ENCODE data around the gene TULP1. TPM values are rescaled to one million over a fixed set of nuclear protein-coding genes. Genes with fewer than 3 reads are reported as not detected.

Gene TULP1
- total RNA-seq, 2 donors from 2014 or later, result 0.27 TPM; not detected in 1

DNA sequence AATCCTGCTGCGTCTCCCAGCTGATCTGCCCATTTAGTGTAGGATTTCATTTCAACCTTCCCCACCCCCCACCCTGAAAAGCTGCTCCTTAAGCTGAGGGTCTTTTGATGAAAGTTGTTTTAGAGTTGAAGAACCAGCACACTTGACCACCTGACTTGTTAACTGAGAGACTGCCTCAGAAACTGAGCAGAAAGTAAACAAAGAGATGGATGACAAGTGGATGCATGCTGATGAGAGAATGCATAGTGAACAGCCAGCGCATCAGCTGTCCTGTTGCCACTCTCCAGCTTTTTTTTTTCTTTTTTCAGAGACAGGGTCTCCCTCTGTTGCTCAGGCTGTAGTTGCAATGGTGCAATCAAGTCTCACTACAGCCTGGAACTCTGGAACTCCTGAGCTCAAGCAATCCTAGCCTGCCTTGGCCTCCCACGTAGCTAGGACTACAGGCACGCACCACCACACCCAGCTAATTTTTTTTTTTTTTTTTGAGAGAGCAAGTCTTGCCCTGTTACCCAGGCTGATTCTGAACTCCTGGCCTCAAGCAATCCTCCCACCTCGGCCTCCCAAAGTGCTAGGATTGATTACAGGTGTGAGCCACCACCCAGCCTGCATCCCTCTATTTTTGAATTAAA lies 35.0 kb downstream of the TULP1 start:
- Histone ChIP-seq H3K4me1 (replicated peaks) (no peaks in the 10 kb centered on the region), H3K36me3 (peaks cover 0 to 8% of the 10 kb centered on the region in 2 donors), H3K4me3 (no peak overlapping the region), H3K27ac (no peak overlapping the region), H3K9me3 (no peaks in the 10 kb centered on the region), H3K27me3 (replicated peaks; ENCODE audit: insufficient read depth) (no peaks in the 10 kb centered on the region)
- TF ChIP-seq POLR2AphosphoS5 (IDR thresholded peaks at IDR 0.05), result no peak
- no peak for TF ChIP-seq POLR2A (IDR thresholded peaks at IDR 0.05)
- no peak for DNase-seq (ENCODE audit: low spot score)
- 72% methylated on average over 5 of the region's 5 CpGs for WGBS
- intact Hi-C loops (cut with DNase I), result no loop called here

DNA sequence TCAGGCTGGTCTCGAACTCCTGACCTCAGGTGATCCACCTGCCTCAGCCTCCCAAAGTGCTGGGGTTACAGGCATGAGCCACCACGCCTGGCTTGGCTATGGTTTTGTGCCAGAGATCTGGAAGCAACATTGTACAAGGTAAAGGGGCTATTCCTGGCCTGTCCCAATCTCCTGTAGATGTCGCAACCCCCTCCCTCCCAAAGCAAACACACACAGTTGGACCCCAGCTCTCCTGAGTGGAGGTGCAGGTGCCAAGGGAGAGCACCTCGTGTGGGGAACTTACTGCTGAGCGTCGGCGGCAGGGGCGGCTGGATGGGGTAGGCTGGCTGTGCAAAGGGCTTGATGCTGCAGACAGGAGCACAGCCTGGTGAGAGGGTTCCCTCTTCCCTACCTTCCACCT lies 35.7 kb downstream of the TULP1 start:
- intact Hi-C loops (cut with DNase I), result no loop called here

GRCh38 chr6:35476004-35476403 lies 36.7 kb downstream of the TULP1 start:
- WGBS, result 77% methylated on average over 14 of the region's 14 CpGs
- TF ChIP-seq, protein P1, sequence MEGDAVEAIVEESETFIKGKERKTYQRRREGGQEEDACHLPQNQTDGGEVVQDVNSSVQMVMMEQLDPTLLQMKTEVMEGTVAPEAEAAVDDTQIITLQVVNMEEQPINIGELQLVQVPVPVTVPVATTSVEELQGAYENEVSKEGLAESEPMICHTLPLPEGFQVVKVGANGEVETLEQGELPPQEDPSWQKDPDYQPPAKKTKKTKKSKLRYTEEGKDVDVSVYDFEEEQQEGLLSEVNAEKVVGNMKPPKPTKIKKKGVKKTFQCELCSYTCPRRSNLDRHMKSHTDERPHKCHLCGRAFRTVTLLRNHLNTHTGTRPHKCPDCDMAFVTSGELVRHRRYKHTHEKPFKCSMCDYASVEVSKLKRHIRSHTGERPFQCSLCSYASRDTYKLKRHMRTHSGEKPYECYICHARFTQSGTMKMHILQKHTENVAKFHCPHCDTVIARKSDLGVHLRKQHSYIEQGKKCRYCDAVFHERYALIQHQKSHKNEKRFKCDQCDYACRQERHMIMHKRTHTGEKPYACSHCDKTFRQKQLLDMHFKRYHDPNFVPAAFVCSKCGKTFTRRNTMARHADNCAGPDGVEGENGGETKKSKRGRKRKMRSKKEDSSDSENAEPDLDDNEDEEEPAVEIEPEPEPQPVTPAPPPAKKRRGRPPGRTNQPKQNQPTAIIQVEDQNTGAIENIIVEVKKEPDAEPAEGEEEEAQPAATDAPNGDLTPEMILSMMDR (IDR thresholded peaks at IDR 0.05), result no peak
- TF ChIP-seq POLR2AphosphoS5 (IDR thresholded peaks at IDR 0.05) (no peak), POLR2A (IDR thresholded peaks at IDR 0.05) (no peak)

More for the DNA sequence above, 35.7 kb downstream of the TULP1 start:
- peaks cover 0 to 6% of the 10 kb centered on the region in 2 donors for H3K36me3 ChIP-seq
- no peak overlapping the region for H3K27ac ChIP-seq
- DNase-seq (ENCODE audit: low spot score), result no peak
- H3K4me1 ChIP-seq (replicated peaks), result no peaks in the 10 kb centered on the region
- no peak for TF ChIP-seq POLR2AphosphoS5 (IDR thresholded peaks at IDR 0.05)
- TF ChIP-seq, protein P1 (IDR thresholded peaks at IDR 0.05), result no peak
- no peaks in the 10 kb centered on the region for H3K9me3 ChIP-seq
- 74% methylated on average over 8 of the region's 8 CpGs for WGBS
- no peaks in the 10 kb centered on the region for H3K27me3 ChIP-seq (replicated peaks; ENCODE audit: insufficient read depth)
- no peak overlapping the region for H3K4me3 ChIP-seq

DNA sequence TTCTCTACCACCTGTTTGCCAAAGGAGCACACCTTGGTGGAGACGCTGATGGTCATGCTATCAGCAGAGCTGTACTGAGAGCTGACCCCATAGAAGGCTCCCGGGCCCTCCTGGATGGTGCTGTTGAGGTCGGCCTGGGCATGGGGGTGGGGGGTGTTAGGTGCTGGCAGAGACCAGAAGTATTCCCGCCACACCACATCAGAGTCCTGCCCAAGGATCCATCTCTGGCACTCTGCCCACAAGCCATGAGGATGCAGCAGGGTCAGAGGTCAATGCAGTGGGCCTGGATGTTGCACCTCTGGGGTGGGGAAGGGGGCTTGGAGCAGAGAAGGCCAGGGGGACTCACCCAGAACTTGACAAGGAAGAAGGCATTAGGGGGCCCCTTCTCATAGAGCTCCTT lies 37.1 kb downstream of the TULP1 start:
- Histone ChIP-seq H3K9me3 (no peaks in the 10 kb centered on the region), H3K36me3 (peaks cover 0 to 6% of the 10 kb centered on the region in 2 donors), H3K27ac (no peak overlapping the region), H3K4me3 (no peak overlapping the region), H3K4me1 (replicated peaks) (no peaks in the 10 kb centered on the region), H3K27me3 (replicated peaks; ENCODE audit: insufficient read depth) (no peaks in the 10 kb centered on the region)
- no peak for DNase-seq (ENCODE audit: low spot score)
- intact Hi-C loops (cut with DNase I), result no loop called here
- WGBS, result 85% methylated on average over 4 of the region's 4 CpGs
- TF ChIP-seq POLR2AphosphoS5 (IDR thresholded peaks at IDR 0.05) (no peak), POLR2A (IDR thresholded peaks at IDR 0.05) (no peak)
- TF ChIP-seq, protein P1 (IDR thresholded peaks at IDR 0.05), result no peak

More at GRCh38 chr6:35476004-35476403, 36.7 kb downstream of the TULP1 start:
- no peak for DNase-seq (ENCODE audit: low spot score)
- no peaks in the 10 kb centered on the region for H3K9me3 ChIP-seq
- H3K4me1 ChIP-seq (replicated peaks), result no peaks in the 10 kb centered on the region
- intact Hi-C loops (cut with DNase I), result no loop called here
- peaks cover 0 to 6% of the 10 kb centered on the region in 2 donors for H3K36me3 ChIP-seq
- H3K27me3 ChIP-seq (replicated peaks; ENCODE audit: insufficient read depth), result no peaks in the 10 kb centered on the region
- H3K4me3 ChIP-seq, result no peak overlapping the region
- H3K27ac ChIP-seq, result no peak overlapping the region

DNA sequence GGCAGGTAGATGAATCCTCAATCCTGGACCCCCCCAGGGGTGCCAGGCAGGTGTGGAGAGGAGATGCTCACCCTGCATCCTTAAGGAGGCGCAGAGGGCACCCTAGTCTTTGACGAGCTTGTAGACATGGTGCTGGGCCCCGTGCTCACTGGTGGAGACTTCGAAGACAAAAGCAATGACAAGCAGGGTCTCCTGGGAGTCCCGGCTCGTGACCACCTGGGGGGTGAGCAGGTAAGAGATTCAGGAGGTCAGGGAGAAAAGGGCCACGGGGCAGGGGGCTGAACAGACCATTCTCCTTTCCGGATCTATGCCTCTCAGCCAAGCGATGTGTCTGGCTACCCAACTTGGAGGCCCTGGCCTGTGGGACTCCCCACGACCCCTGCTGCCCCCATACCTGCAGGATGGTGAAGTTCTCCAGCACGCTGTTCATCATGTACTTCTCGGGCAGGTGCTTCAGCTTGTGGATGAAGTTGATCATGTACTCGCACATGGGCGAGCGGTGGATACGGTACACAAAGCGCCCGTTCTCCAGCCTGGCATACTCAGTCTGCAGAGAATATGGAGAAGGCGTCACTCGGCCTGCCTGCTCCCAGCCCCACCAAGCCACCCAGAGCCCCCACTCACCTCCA lies 37.6 kb downstream of the TULP1 start:
- Histone ChIP-seq H3K9me3 (no peaks in the 10 kb centered on the region), H3K27ac (no peak overlapping the region), H3K4me1 (replicated peaks) (no peaks in the 10 kb centered on the region), H3K4me3 (no peak overlapping the region), H3K27me3 (replicated peaks; ENCODE audit: insufficient read depth) (no peaks in the 10 kb centered on the region), H3K36me3 (peaks cover 0 to 6% of the 10 kb centered on the region in 2 donors)
- intact Hi-C loops (cut with DNase I), result no loop called here
- DNase-seq (ENCODE audit: low spot score), result no peak
- TF ChIP-seq POLR2A (IDR thresholded peaks at IDR 0.05), result no peak
- TF ChIP-seq POLR2AphosphoS5 (IDR thresholded peaks at IDR 0.05), result no peak
- TF ChIP-seq, protein P1 (IDR thresholded peaks at IDR 0.05), result no peak
- 88% methylated on average over 18 of the region's 20 CpGs for WGBS
